ENCODE data around the gene SLC6A9. TPM values are rescaled to one million over a fixed set of nuclear protein-coding genes. Genes with fewer than 3 reads are reported as not detected.
A peak's percentile ranks its signal among the peaks of the same experiment; 100 is the strongest.

SLC6A9 gene
- total RNA-seq, 1 donor = 25.9 TPM

DNA sequence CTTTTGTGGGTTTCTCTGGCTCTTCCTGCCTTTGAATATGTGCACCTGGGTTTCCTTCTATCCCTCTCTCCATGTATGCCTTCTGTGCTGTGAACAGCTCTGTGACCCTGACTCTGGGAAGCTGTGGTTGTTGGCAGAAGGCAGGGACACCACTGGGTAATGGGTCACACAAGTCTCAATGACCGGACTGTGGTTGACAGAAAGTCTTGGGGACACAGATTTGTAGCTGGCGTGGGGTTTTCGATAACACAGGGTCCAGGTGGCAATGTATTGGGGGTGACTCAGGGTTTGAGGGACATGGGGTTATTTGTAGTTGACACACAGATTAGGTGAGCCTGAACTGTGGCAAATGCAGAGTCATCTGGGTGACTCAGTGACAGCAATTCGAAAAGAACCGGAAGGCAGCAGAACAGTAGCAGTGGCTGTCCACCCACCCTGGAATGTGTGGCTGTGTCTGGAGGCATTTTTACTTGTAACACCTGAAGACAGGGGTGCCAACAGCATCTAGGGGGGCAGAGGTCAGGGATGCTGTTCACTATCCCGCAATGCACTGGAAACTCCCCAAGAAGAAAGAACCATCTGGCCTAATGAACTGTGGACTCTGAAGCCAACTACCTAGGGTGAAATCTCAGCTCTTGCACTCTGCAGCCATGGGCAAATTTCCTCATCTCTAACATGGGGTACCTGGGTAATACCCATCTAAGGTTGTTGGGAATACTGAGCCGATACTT lies 13.0 kb upstream of the SLC6A9 start:
- DNase-seq (ENCODE audit: low read depth) = no peak
- TF ChIP-seq, protein P1, sequence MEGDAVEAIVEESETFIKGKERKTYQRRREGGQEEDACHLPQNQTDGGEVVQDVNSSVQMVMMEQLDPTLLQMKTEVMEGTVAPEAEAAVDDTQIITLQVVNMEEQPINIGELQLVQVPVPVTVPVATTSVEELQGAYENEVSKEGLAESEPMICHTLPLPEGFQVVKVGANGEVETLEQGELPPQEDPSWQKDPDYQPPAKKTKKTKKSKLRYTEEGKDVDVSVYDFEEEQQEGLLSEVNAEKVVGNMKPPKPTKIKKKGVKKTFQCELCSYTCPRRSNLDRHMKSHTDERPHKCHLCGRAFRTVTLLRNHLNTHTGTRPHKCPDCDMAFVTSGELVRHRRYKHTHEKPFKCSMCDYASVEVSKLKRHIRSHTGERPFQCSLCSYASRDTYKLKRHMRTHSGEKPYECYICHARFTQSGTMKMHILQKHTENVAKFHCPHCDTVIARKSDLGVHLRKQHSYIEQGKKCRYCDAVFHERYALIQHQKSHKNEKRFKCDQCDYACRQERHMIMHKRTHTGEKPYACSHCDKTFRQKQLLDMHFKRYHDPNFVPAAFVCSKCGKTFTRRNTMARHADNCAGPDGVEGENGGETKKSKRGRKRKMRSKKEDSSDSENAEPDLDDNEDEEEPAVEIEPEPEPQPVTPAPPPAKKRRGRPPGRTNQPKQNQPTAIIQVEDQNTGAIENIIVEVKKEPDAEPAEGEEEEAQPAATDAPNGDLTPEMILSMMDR (IDR thresholded peaks at IDR 0.05; ENCODE audit: insufficient read depth, low read length) = no peak
- H3K4me3 ChIP-seq (ENCODE audit: low read depth, low read length) = no peak overlapping the region

DNA sequence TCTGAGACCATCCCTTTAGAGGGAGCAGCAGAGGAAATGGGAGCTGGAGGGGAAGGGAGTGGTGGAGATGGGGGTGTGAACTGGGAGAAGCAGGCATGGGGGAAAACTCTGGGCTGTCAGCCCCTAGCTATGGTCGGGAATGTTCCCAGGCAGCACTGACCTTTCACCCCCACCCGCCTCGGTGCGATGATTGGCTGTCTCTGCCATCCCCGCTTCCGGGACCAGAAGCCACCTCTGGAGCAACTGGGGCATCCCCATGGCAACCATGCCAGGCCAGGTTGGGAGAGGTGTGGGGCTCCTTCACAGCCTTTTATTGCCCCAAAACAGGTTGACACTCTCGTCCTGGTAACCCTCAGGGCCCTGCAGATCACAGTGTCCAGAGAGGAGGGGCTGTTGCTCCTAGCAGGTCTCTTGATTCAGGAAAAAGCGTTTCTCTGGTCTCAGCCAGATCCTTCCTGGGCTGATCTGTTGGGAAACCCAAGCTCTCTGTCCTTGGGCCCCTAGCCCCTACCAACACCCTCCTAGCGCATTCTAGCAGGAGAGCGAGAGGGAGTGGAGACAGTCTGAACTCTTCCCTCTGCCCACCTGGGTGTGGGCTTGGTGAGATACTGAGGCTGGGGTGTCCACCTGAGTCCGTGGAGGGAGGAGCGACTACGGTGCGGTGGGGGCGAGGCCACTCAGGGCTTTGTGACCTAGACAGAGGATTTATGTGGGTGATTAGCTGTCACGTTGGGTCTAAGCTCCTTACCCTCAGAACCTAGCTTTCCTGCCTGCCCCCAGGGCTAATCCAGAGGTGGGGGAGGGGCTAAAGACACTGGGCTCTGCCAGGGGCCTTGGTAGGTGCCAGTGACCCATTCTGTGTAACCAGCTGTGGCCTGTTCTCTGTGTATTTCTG lies 12.2 kb upstream of the SLC6A9 start:
- TF ChIP-seq, protein P1 (IDR thresholded peaks at IDR 0.05; ENCODE audit: insufficient read depth, low read length) = no peak
- DNase-seq (ENCODE audit: low read depth) = no peak
- H3K4me3 ChIP-seq (ENCODE audit: low read depth, low read length) = no peak overlapping the region

DNA sequence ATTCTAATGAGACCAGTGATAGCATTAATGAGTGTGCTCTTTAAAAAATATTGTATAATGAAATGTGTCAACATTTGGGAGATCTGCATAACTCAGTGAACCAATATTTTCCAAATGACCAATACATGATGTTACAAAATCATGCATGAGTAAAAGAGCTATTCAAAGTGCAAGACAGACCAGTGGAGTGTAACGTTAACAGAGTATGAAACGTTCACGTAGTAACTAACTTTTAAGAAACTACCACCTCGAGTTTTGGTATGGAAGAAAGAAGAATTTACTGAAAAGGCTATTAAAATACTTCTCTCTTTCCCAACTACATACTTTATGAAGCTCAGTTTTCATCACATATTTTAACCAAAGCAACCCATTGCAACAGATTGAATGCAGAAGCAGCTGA lies 9.6 kb upstream of the SLC6A9 start:
- peak; percentile 37 for DNase-seq (ENCODE audit: low read depth)
- TF ChIP-seq, protein P1 (IDR thresholded peaks at IDR 0.05; ENCODE audit: insufficient read depth, low read length) = no peak

DNA sequence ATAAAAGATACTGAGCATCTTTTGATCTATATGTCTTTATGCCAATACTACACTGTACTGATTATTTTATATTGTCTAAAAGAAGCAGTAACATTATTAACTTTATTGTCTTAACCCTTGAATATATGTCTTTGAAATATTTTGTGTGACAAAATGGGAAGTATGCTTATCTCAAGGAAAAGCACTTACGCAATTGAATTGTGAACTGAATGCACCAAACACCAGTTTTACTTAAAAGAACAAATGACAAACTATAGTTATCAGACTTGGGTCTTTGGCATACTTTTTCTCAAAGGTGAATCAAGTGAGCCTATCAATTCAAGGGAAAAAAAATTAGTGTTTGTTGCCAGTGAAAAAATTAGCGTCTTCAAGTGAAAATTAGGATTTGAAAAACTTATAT lies 9.2 kb upstream of the SLC6A9 start:
- TF ChIP-seq, protein P1 (IDR thresholded peaks at IDR 0.05; ENCODE audit: insufficient read depth, low read length) = no peak
- H3K4me3 ChIP-seq (ENCODE audit: low read depth, low read length) = no peak overlapping the region
- peak; percentile 17 for DNase-seq (ENCODE audit: low read depth)

More for the DNA sequence above, 9.6 kb upstream of the SLC6A9 start:
- H3K4me3 ChIP-seq (ENCODE audit: low read depth, low read length) = no peak overlapping the region

DNA sequence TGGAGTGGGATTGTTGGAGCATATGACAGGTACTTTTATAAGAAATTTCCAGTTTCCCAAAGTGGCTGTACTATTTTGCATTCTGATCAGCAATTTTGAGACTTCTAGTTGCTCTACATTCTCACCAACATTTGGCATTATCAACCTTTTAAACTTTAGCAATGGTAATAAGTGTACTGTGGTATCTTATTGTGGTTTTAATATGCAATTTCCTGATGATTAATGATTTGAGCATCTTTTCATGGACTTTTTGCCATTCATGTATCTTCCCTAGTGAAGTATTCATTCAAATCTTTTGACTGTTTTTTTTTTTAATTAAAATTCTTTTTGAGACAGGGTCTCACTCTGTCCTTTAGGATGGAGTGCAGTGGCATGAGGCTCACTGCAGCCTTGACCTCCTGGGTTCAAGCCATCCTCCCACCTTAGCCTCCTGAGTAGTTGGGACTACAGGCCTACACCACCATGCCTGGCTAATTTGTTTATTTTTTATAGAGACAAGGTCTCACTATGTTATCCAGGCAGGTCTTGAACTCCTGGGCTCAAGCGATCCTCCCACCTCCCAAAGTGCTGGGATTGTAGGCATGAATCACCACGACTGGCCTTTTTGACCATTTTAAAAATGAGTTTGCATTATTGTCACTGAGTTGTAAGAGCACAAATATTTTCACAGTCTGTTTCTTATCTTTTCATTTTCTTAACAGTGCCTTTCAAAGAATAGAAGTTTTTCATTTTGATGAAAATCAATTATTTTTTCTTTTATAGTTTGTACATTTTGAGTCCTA lies 7.8 kb upstream of the SLC6A9 start:
- peak; percentile 24 for DNase-seq (ENCODE audit: low read depth)
- TF ChIP-seq, protein P1 (IDR thresholded peaks at IDR 0.05; ENCODE audit: insufficient read depth, low read length) = no peak
- H3K4me3 ChIP-seq (ENCODE audit: low read depth, low read length) = no peak overlapping the region

DNA sequence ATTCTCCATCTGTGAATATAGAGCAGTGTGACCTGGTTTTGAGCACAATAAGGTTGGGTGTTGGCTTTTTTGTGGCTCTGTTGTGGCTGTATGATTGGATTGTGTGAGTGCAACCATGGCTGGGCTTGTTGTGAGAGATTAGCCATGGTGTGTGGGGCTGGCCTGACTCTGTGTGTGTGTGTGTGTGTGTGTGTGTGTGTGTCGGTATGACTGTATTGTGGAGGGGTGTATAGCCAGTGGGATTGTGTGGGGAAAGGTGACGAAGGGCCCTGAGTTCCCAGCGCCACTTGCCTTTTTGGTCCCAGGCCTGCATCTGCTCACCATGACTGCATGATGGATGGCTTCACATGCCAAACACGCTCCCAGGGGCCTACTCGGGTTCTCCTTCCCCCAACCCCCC lies 5.9 kb upstream of the SLC6A9 start:
- H3K4me3 ChIP-seq (ENCODE audit: low read depth, low read length) = no peak overlapping the region
- TF ChIP-seq, protein P1 (IDR thresholded peaks at IDR 0.05; ENCODE audit: insufficient read depth, low read length) = no peak
- DNase-seq (ENCODE audit: low read depth) = no peak

All from fibroblast of the aortic adventitia (primary cell).